Activated CD4-positive, alpha-beta memory T cell treated with anti-CD3 and anti-CD28 coated beads, Interleukin-2, amount 10 ng/mL, durations not matched to agents 7 days and 5 days (primary cell): ENCODE measurements around the gene ECE1. TPM values are rescaled to one million over a fixed set of nuclear protein-coding genes. Genes with fewer than 3 reads are reported as not detected.
"Not testable (repeated sequence)": the region's sequence is repeated elsewhere in the genome, so short reads cannot be mapped to it uniquely, and the experiment has no call there.

Experiments
- CTCF ChIA-PET: fragments of 350-600 bp; sonication (Branson Sonifier 250); formaldehyde crosslinking; loops from one replicate; lab custom pipeline; 2021; ENCODE audit warnings: antibody characterized with exemption, inconsistent platforms; lab: Charles Lee
- POLR2A ChIA-PET: fragments of 350-600 bp; sonication (Branson Sonifier 250); formaldehyde crosslinking; loops from one replicate; lab custom pipeline; 2021; ENCODE audit warnings: antibody characterized with exemption; lab: Charles Lee
- DNase-seq: peaks from one replicate; pipeline ENCODE4 v3.0.0-alpha.2; 2020
- H3K27ac Mint-ChIP-seq: one replicate; pipeline ENCODE4 v1.8.0; 2021; ENCODE audit warnings: mild to moderate bottlenecking, mixed read lengths
- H3K27me3 Mint-ChIP-seq: one replicate; pipeline ENCODE4 v1.8.0; 2021; ENCODE audit warnings: mixed read lengths
- H3K36me3 Mint-ChIP-seq: one replicate; pipeline ENCODE4 v1.8.0; 2021; ENCODE audit warnings: low read depth, mixed read lengths
- H3K4me1 Mint-ChIP-seq: one replicate; pipeline ENCODE4 v1.8.0; 2021; ENCODE audit warnings: mixed read lengths
- H3K4me3 Mint-ChIP-seq: one replicate; pipeline ENCODE4 v1.8.0; 2021; ENCODE audit warnings: mild to moderate bottlenecking, mixed read lengths
- H3K9me3 Mint-ChIP-seq: one replicate; pipeline ENCODE4 v1.8.0; 2021; ENCODE audit warnings: mixed read lengths
- total RNA-seq, 2 experiments: library from RNA; stranded (reverse); gene quantifications; one replicate each; pipeline ENCODE4 v1.2.3, GENCODE V29; 2021

ECE1 gene
- total RNA-seq, 2 experiments from 2014 or later, result 85.3 to 87.9 TPM

GRCh38 chr1:21174230-21174629 is 116.0 kb downstream of the ECE1 start:
- Mint-ChIP-seq H3K27me3 (peaks cover 4% of the 10 kb centered on the region), H3K36me3 (peaks cover 39% of the 10 kb centered on the region), H3K4me3 (peak overlapping the region; percentile 87), H3K4me1 (peaks cover 38% of the 10 kb centered on the region), H3K27ac (no peak overlapping the region), H3K9me3 (no peaks in the 10 kb centered on the region)
- POLR2A ChIA-PET, result interaction anchor here (1.1 to 2.2 kb wide), 2 partner anchors 15 to 152 kb away, joined by 3 to 8 read pairs; no protein-coding TSS in a partner anchor
- DNase-seq, result no peak
- CTCF ChIA-PET, result interaction anchor here (1.0 to 1.7 kb wide), 2 partner anchors 477 to 496 kb away, joined by 3 to 6 read pairs; no protein-coding TSS in a partner anchor

DNA sequence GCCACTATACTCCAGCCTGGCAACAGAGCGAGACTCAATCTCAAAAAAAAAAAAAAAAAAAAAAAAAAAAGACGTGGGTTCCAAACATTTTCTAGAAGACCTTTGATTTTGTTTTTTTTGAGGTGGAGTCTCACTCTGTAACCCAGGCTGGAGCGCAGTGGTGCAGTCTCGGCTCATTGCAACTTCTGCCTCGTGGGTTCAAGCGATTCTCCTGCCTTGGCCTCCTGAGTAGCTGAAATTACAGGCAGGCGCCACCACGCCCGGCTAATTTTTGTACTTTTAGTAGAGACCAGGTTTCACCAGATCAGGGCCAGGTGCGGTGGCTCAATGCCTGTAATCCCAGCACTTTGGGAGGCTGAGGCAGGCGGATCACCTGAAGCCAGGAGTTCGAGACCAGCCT is 117.2 kb downstream of the ECE1 start:
- H3K9me3 Mint-ChIP-seq, H3K27ac Mint-ChIP-seq, H3K4me3 Mint-ChIP-seq, DNase-seq, POLR2A ChIA-PET, H3K27me3 Mint-ChIP-seq: not testable (repeated sequence)
- Mint-ChIP-seq H3K4me1 (peaks cover 37% of the 10 kb centered on the region), H3K36me3 (peaks cover 45% of the 10 kb centered on the region)
- CTCF ChIA-PET, result interaction anchor here (2.4 kb wide), 1 partner anchor 22 kb away, joined by 8 read pairs; no protein-coding TSS in a partner anchor

GRCh38 chr1:21170837-21171236 is 119.4 kb downstream of the ECE1 start:
- H3K4me3 Mint-ChIP-seq, DNase-seq, POLR2A ChIA-PET, H3K27ac Mint-ChIP-seq, H3K27me3 Mint-ChIP-seq, H3K9me3 Mint-ChIP-seq: not testable (repeated sequence)
- Mint-ChIP-seq H3K36me3 (peaks cover 57% of the 10 kb centered on the region), H3K4me1 (peaks cover 32% of the 10 kb centered on the region)
- CTCF ChIA-PET, result interaction anchor here (2.4 kb wide), 1 partner anchor 24 kb away, joined by 8 read pairs; no protein-coding TSS in a partner anchor

DNA sequence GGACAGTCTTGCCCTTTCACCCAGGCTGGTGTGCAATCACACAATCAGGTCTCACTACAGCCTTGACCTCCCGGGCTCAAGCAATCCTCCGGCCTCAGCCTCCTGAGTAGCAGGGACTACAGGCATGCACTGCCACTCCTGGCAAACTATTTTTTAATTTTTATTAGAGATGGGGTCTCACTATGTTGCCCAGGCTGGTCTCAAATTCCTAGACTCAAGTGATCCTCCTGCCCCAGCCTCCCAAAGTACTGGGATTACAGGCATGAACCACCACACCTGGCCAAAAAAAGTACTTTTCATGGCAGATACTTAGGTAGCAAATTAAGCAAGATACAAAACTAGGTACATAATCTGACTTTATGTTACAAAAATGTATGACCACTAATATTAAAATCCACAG is 121.8 kb downstream of the ECE1 start:
- POLR2A ChIA-PET, result no interaction called here

More for the DNA sequence above, 121.8 kb downstream of the ECE1 start:
- CTCF ChIA-PET, result no interaction called here
- no peak overlapping the region for H3K27ac Mint-ChIP-seq
- no peaks in the 10 kb centered on the region for H3K27me3 Mint-ChIP-seq
- no peak overlapping the region for H3K4me3 Mint-ChIP-seq
- peaks cover 24% of the 10 kb centered on the region for H3K4me1 Mint-ChIP-seq
- DNase-seq, result no peak
- no peaks in the 10 kb centered on the region for H3K9me3 Mint-ChIP-seq
- peaks cover 59% of the 10 kb centered on the region for H3K36me3 Mint-ChIP-seq

Other genes with a start within 250 kb of the ECE1 start
- gene EIF4G3, start 113.6 kb downstream of the ECE1 start, total RNA-seq, result 10 to 100 TPM; 48.1 to 49.2 TPM
- 1 to 10 TPM; 5.0 to 6.1 TPM for gene NBPF3, start 149.7 kb upstream of the ECE1 start, total RNA-seq
- gene ALPL, start 219.0 kb upstream of the ECE1 start, total RNA-seq, result not detected